Inflammatory macrophage treated with lipopolysaccharide for 4 hours (primary cell): ENCODE results near the gene PLS3.

Experiments
- DNase-seq: peaks from one replicate; pipeline ENCODE4 v3.0.0-alpha.2; 2020

The PLS3 gene

GRCh38 chrX:115696939-115697338 lies 136.0 kb downstream of the PLS3 start:
- DNase-seq, result no peak

GRCh38 chrX:115697806-115698205 lies 136.8 kb downstream of the PLS3 start:
- DNase-seq, result no peak
